ENCODE measurements around the gene SLC7A6OS.

The SLC7A6OS gene

DNA sequence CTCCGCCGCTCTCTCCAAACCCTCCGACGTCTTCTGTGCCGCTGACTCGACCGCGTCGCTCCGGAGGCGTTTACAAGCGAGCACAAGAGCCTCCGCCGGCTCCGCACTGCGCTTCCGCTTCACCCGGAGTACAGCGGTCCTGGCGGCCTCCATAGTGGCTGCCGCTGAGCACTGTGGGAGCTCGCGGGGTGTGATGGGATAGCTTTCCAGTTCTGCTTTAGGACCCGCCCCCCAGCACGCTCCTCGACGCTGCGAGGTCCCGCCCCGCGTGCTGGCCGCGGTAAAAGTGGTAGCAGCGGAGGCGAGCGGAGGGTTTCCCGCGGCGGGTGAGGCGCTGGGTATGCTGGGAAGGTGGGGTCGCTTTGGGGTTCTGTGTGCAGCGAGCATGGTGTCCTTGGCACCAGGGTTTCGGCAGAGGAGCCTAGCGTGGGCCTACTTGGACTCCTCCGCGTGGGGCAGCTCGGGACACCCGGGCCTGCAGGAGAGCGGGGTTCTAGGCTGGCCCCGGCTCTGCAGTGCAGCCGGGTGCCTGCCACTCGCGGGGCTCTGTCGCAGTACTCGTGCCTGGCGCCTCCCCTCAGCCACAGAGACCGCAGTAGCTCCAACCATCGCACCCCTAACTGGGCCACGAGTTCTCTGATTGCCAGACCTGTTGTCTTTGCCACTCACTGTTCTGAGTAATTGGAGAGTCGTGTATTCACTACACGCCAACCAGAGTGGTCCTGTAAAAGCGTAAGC lies at the start of gene SLC7A6OS, which contains the start of gene PRMT7:
Gene SLC7A6OS (minus strand): TSS at position 173 of the 738 bp plus-strand sequence. CDS start 20 bp downstream, at position 153.
Gene PRMT7 (plus strand): TSS at position 246 of the 738 bp plus-strand sequence. CDS start 4,961 bp downstream, outside the sequence.
- peak; percentile 78 to 92 (median 89) for DNase-seq

DNA sequence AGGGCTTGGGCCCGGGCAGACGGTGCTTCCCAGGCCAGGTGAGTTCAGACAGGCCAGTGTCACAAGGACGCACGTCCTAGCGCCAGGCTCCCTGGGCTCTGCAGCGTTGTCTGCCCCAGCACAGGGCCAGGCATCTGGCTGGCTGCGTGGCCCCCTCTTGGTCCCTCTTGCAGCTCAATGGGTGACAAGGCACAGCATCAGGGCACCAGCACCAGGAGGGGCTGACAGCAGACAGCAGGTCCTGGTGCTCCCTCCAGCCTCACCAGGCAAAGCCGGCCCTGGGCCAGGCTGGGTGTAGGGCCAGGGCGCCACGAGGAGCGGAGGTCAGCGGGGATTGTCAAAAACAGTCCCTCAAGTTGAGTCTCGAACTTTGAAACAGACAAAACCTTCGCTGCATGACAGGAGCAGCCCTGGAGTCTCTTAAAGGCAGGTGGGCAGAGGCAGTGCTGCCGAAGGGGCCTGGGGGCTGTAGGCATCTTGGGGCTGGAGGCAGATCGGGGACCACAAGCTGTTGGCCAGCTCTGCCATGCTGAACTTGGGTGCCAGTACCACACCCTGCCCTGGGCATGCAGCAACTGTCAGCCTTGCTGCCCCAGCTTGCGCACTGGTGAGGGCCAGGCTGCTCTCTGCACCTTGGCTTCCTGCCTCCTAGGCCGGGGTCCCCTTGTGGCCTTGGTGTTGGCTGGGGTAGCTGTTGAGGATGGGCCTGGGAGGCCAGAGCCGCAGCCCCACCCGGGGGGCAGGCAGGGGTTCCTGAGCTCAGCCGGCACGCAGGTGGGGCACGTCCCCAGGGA lies 48.8 kb upstream of the SLC7A6OS start:
- no peak for DNase-seq

GRCh38 chr16:68358951-68359350 lies 48.2 kb upstream of the SLC7A6OS start:
- DNase-seq, result no peak

GRCh38 chr16:68357923-68358322 lies 47.2 kb upstream of the SLC7A6OS start:
- DNase-seq, result no peak

DNA sequence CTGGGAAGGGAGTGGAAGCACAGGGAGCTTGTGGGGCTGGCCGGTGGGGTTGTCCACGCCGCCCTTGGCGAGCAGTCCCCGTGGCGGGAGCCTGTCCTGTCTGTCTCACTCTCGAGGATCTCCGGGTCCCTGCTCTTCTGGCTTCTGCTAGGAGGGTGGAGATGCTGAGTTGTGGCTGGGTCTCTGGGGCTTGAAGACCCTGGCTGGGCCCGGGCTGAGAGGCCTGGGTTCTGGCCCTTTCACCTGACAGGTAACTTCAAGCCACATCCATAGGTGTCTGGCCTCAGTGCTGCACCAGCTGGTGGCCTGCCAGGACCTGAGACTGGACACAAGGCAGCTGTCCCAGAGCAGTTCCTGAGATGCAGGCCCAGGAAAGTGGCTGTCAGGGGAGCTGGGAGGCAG lies 46.8 kb upstream of the SLC7A6OS start:
- DNase-seq, result no peak

DNA sequence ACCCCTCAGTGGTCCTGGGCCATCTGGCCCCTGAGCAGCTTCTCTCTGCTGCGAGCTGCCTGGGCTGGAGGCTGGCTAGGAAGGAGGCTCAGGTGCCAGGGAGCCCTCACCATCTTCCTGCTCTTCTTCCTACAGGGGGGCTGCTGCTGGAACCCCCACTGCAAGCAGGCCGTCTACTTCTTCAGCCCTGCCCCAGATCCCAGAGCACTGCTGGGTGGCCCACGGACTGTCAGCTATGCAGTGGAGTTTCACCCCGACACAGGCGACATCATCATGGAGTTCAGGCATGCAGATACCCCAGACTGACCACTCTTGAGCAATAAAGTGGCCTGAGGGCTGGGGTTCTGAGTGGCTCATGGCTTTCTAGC lies 46.2 kb upstream of the SLC7A6OS start:
- DNase-seq, result no peak

DNA sequence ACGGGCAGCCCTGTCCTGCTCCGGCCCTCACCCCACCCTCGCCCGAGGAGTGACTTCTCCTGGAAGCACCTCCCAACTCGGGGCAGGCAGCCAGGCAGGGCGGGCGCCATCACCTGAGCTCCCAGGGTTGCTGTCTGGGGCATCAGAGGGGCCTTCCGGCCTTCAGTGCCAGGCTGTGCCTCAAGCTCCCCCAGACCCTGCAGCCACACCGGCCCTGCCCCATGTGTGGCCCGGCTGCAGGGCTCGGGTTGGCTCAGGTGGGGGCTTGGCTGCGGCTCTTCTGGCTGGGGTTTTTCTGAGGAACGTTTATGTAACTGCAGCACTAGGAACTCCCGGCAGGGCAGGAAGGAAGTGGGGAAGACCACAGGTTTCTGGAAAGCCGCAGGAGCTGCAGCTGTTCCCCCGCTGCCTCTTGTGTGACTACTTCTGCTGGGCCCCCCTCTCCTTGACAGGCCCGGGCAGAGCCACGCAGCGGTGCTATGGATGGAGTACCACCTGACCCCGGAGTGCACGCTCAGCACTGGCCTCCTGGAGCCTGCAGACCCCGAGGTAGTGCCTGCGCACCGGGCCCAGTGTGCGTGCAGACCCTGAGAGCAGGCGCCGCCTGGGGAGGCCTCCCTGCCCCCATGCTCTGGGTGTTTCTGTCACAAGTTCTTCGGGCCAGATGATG lies 45.6 kb upstream of the SLC7A6OS start:
- no peak for DNase-seq

GRCh38 chr16:68355447-68356248 lies 44.9 kb upstream of the SLC7A6OS start:
- peak in 1 of 3 experiments; percentile 2 for DNase-seq

DNA sequence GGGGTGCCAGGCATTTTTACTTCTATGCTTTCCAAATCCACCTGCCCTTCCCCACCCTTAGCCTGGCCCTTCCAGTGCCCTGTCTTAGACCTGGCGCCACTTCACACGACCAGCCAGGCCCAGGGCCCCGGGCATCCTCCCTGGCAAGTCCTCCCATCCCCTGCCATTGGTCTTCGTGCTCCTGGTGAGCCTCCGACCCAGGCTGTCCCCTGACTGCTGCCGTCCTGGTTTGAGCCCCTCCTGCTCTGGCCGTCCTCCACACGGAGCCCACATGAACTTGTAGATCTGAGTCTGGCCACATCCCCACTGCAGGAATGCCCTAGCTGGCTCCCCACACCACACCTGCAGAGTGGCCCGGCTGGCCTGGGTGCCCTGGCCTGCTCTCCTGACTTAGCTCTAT lies 44.1 kb upstream of the SLC7A6OS start:
- DNase-seq, result no peak

GRCh38 chr16:68353366-68353765 lies 42.6 kb upstream of the SLC7A6OS start:
- DNase-seq, result no peak

- peak; percentile 27 to 73 (median 61) for DNase-seq
These were observed 41.3 kb upstream of the SLC7A6OS start for GRCh38 chr16:68351991-68352431.

GRCh38 chr16:68351463-68351862 lies 40.7 kb upstream of the SLC7A6OS start:
- peak in 1 of 3 experiments; percentile 28 for DNase-seq

- no peak for DNase-seq
These were observed 40.1 kb upstream of the SLC7A6OS start for GRCh38 chr16:68350813-68351350.

- no peak for DNase-seq
These were observed 39.2 kb upstream of the SLC7A6OS start for GRCh38 chr16:68349838-68350410.

DNA sequence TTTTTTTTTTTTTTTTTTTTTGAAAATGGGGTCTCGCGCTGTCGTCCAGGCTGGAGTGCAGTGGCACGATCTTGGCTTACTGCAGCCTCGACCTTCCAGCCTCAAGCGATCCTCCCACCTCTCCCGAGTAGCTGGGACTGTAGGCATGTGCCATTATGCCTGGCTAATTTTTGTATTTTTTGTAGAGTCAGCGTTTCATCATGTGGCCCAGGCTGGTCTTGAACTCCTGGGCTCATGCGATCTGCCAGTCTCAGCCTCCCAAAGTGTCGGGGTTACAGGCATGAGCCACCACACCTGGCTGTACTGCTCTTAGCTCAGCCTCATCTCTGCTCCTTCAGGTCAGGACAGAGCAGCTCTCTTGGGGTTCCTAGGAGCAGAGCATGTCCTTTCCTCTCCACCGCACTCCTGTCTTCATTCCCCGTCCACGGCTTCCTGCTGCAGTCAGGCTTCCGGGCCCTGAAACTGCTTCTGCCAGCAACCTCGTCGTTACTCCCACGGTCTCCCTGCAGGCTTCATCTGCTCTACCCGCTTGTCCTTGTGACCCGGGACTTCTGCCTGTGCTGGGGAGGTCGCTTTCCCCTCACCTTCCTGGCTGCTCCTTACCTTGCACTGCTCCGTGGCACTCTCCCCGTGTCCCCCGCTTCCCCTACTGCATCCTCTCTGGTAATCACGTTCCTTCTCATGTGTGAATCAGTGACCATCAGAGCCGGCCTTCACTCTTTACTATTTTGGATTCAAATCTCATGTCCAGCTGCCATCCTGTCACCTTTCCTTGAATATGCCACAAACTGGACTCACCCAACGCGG lies 38.1 kb upstream of the SLC7A6OS start:
- DNase-seq, result no peak

DNA sequence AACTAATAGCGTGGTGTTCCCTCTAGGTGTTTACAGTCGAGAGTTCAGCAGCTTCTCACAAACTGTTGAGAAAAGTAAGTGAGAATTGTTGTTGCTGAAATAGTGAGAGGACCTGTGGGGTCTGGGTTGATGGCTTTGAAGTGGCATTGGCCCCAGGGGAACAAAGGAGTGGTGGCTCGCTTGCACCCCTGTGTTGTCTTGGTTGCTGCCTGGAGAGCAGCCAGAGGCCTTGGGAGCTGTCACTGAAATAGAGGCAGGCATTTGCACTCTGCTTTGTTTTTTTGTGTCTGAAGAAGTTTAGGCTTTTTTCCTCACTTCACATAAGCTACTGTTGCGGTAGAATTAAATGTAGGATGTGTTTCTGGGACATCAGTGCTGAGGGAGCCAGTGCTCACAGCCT lies 36.9 kb upstream of the SLC7A6OS start:
- DNase-seq, result no peak

GRCh38 chr16:68346892-68347480 lies 36.2 kb upstream of the SLC7A6OS start:
- no peak for DNase-seq

GRCh38 chr16:68345958-68346635 lies 35.4 kb upstream of the SLC7A6OS start:
- no peak for DNase-seq

GRCh38 chr16:68345351-68345810 lies 34.6 kb upstream of the SLC7A6OS start:
- DNase-seq, result no peak

GRCh38 chr16:68344252-68344651 lies 33.5 kb upstream of the SLC7A6OS start:
- no peak for DNase-seq
